IPS-20b (cell line): Measurements from ENCODE around the gene EMD.

Source experiments
- H3K27ac ChIP-seq: one replicate; pipeline ENCODE4 v1.5.1; 2013; ENCODE audit warnings: low read length
- H3K27me3 ChIP-seq: 2 replicates; pipeline ENCODE4 v1.6.1; 2013; ENCODE audit warnings: mild to moderate bottlenecking, low read length, inconsistent platforms; ENCODE audit not compliant: insufficient read depth
- H3K36me3 ChIP-seq: 2 replicates; pipeline ENCODE4 v1.6.1; 2013; ENCODE audit warnings: low read depth, mild to moderate bottlenecking, inconsistent platforms, low read length, moderate library complexity; ENCODE audit not compliant: insufficient read depth
- H3K4me1 ChIP-seq: 2 replicates; pipeline ENCODE4 v1.6.1; 2013; ENCODE audit warnings: mild to moderate bottlenecking, control low read depth, inconsistent platforms, low read length, moderate library complexity; ENCODE audit not compliant: insufficient read depth
- H3K4me3 ChIP-seq: 2 replicates; pipeline ENCODE4 v1.5.1; 2013; ENCODE audit warnings: mild to moderate bottlenecking, low read length, inconsistent platforms
- H3K9ac ChIP-seq: 2 replicates; pipeline ENCODE4 v1.6.1; 2013; ENCODE audit warnings: low read depth, mild to moderate bottlenecking, inconsistent platforms, low read length, moderate library complexity
- H3K9me3 ChIP-seq: 2 replicates; pipeline ENCODE4 v1.6.1; 2013; ENCODE audit warnings: mild to moderate bottlenecking, low read depth, low read length, inconsistent platforms; ENCODE audit not compliant: insufficient read depth

The EMD gene

GRCh38 chrX:154349979-154350378 is 29.1 kb upstream of the EMD start:
- no peak overlapping the region for H3K27ac ChIP-seq
- H3K27me3 ChIP-seq: no peaks in the 10 kb centered on the region
- H3K9me3 ChIP-seq: no peaks in the 10 kb centered on the region
- H3K4me3 ChIP-seq: no peak overlapping the region
- H3K36me3 ChIP-seq: peaks cover 68% of the 10 kb centered on the region
- H3K9ac ChIP-seq: no peak overlapping the region
- H3K4me1 ChIP-seq: no peaks in the 10 kb centered on the region

GRCh38 chrX:154350429-154351182 is 28.5 kb upstream of the EMD start:
- Histone ChIP-seq H3K27ac (no peak overlapping the region), H3K9ac (no peak overlapping the region), H3K4me1 (no peaks in the 10 kb centered on the region)

GRCh38 chrX:154351183-154352011 is 27.7 kb upstream of the EMD start:
- peaks cover 82% of the 10 kb centered on the region for H3K36me3 ChIP-seq
- H3K9ac ChIP-seq: no peak overlapping the region
- H3K27me3 ChIP-seq: no peaks in the 10 kb centered on the region
- no peak overlapping the region for H3K4me3 ChIP-seq
- no peak overlapping the region for H3K27ac ChIP-seq
- no peaks in the 10 kb centered on the region for H3K9me3 ChIP-seq
- H3K4me1 ChIP-seq: no peaks in the 10 kb centered on the region

More at GRCh38 chrX:154350429-154351182, 28.5 kb upstream of the EMD start:
- no peaks in the 10 kb centered on the region for H3K9me3 ChIP-seq
- no peaks in the 10 kb centered on the region for H3K27me3 ChIP-seq
- H3K36me3 ChIP-seq: peaks cover 74% of the 10 kb centered on the region
- H3K4me3 ChIP-seq: no peak overlapping the region

GRCh38 chrX:154352012-154352401 is 27.1 kb upstream of the EMD start:
- H3K36me3 ChIP-seq: peaks cover 88% of the 10 kb centered on the region
- no peaks in the 10 kb centered on the region for H3K4me1 ChIP-seq
- no peak overlapping the region for H3K9ac ChIP-seq
- no peaks in the 10 kb centered on the region for H3K9me3 ChIP-seq
- H3K4me3 ChIP-seq: no peak overlapping the region
- H3K27me3 ChIP-seq: no peaks in the 10 kb centered on the region
- no peak overlapping the region for H3K27ac ChIP-seq

- H3K4me1 ChIP-seq: no peaks in the 10 kb centered on the region
- H3K4me3 ChIP-seq: no peak overlapping the region
- H3K27ac ChIP-seq: no peak overlapping the region
- H3K9me3 ChIP-seq: no peaks in the 10 kb centered on the region
- H3K27me3 ChIP-seq: no peaks in the 10 kb centered on the region
- H3K9ac ChIP-seq: no peak overlapping the region
- H3K36me3 ChIP-seq: peaks cover 92% of the 10 kb centered on the region
Observed at GRCh38 chrX:154352466-154352865, 26.6 kb upstream of the EMD start.

GRCh38 chrX:154353172-154353843 is 25.8 kb upstream of the EMD start:
- H3K4me1 ChIP-seq: no peaks in the 10 kb centered on the region
- no peak overlapping the region for H3K9ac ChIP-seq
- no peak overlapping the region for H3K27ac ChIP-seq
- peaks cover 98% of the 10 kb centered on the region for H3K36me3 ChIP-seq
- H3K4me3 ChIP-seq: no peak overlapping the region
- H3K9me3 ChIP-seq: no peaks in the 10 kb centered on the region
- H3K27me3 ChIP-seq: no peaks in the 10 kb centered on the region

- H3K4me3 ChIP-seq: no peak overlapping the region
- no peaks in the 10 kb centered on the region for H3K9me3 ChIP-seq
- H3K9ac ChIP-seq: no peak overlapping the region
- H3K27me3 ChIP-seq: no peaks in the 10 kb centered on the region
- H3K27ac ChIP-seq: no peak overlapping the region
- no peaks in the 10 kb centered on the region for H3K4me1 ChIP-seq
- peaks cover 100% of the 10 kb centered on the region for H3K36me3 ChIP-seq
Observed at GRCh38 chrX:154354013-154354412, 25.1 kb upstream of the EMD start.

- no peaks in the 10 kb centered on the region for H3K27me3 ChIP-seq
- H3K36me3 ChIP-seq: peaks cover 100% of the 10 kb centered on the region
- H3K4me1 ChIP-seq: no peaks in the 10 kb centered on the region
- H3K9ac ChIP-seq: no peak overlapping the region
- no peak overlapping the region for H3K27ac ChIP-seq
- no peaks in the 10 kb centered on the region for H3K9me3 ChIP-seq
- H3K4me3 ChIP-seq: no peak overlapping the region
Observed at GRCh38 chrX:154354516-154354915, 24.6 kb upstream of the EMD start.

GRCh38 chrX:154355094-154355775 is 23.9 kb upstream of the EMD start:
- peaks cover 100% of the 10 kb centered on the region for H3K36me3 ChIP-seq
- no peak overlapping the region for H3K9ac ChIP-seq
- H3K4me3 ChIP-seq: no peak overlapping the region
- no peaks in the 10 kb centered on the region for H3K27me3 ChIP-seq
- H3K4me1 ChIP-seq: no peaks in the 10 kb centered on the region
- no peaks in the 10 kb centered on the region for H3K9me3 ChIP-seq
- no peak overlapping the region for H3K27ac ChIP-seq

- no peaks in the 10 kb centered on the region for H3K27me3 ChIP-seq
- H3K27ac ChIP-seq: no peak overlapping the region
- no peaks in the 10 kb centered on the region for H3K4me1 ChIP-seq
- H3K9ac ChIP-seq: no peak overlapping the region
- no peak overlapping the region for H3K4me3 ChIP-seq
- H3K9me3 ChIP-seq: no peaks in the 10 kb centered on the region
- H3K36me3 ChIP-seq: peaks cover 100% of the 10 kb centered on the region
Observed at GRCh38 chrX:154355776-154356140, 23.3 kb upstream of the EMD start.

- Histone ChIP-seq H3K4me1 (no peaks in the 10 kb centered on the region), H3K36me3 (peaks cover 99% of the 10 kb centered on the region), H3K27me3 (no peaks in the 10 kb centered on the region), H3K9me3 (no peaks in the 10 kb centered on the region), H3K4me3 (no peak overlapping the region), H3K27ac (no peak overlapping the region), H3K9ac (no peak overlapping the region)
Observed at GRCh38 chrX:154356596-154356995, 22.5 kb upstream of the EMD start.
